ENCODE data around the gene GARNL3.

- TF ChIP-seq POLR2A (IDR thresholded peaks at IDR 0.05; ENCODE audit: low read depth, low read length) (no peak), TAF1 (IDR thresholded peaks at IDR 0.05; ENCODE audit: low read depth, low read length) (no peak), POLR2AphosphoS5 (IDR thresholded peaks at IDR 0.05; ENCODE audit: low read depth, low read length) (no peak)
These were observed 142.4 kb downstream of the GARNL3 start for GRCh38 chr9:127406799-127407491.

All from GM12891 (cell line).